Chondrocyte (in vitro differentiated cells): Measurements from ENCODE around the gene ALPK1. TPM values are rescaled to one million over a fixed set of nuclear protein-coding genes. Genes with fewer than 3 reads are reported as not detected.
"Not testable (repeated sequence)": the region's sequence is repeated elsewhere in the genome, so short reads cannot be mapped to it uniquely, and the experiment has no call there.

Source experiments
- DNase-seq: peaks from one replicate; pipeline ENCODE4 v3.0.0; 2021; ENCODE audit warnings: mixed read lengths, low spot score
- H3K27ac Mint-ChIP-seq: one replicate; pipeline ENCODE4 v1.8.0; 2021; ENCODE audit warnings: mild to moderate bottlenecking, moderate library complexity, mixed read lengths; ENCODE audit not compliant: unreplicated experiment
- H3K27me3 Mint-ChIP-seq: 2 replicates; pipeline ENCODE4 v1.8.0; 2021; ENCODE audit warnings: low read depth, mixed read lengths
- H3K36me3 Mint-ChIP-seq: 2 replicates; pipeline ENCODE4 v1.8.0; 2021; ENCODE audit warnings: low read depth, mixed read lengths
- H3K4me1 Mint-ChIP-seq: 2 replicates; pipeline ENCODE4 v1.8.0; 2021; ENCODE audit warnings: low read depth, mild to moderate bottlenecking, mixed read lengths
- H3K4me3 Mint-ChIP-seq: one replicate; pipeline ENCODE4 v1.8.0; 2021; ENCODE audit warnings: mild to moderate bottlenecking, moderate library complexity, mixed read lengths; ENCODE audit not compliant: unreplicated experiment
- H3K9me3 Mint-ChIP-seq: 2 replicates; pipeline ENCODE4 v1.8.0; 2021; ENCODE audit warnings: low read depth, mixed read lengths
- CTCF ChIP-seq: fragments of 200-600 bp; sonication (generic); IDR thresholded peaks from 2 replicates; pipeline ENCODE4 v1.5.0; 2021; ENCODE audit warnings: antibody characterized with exemption, mild to moderate bottlenecking, moderate library complexity
- total RNA-seq: library from RNA; stranded (reverse); gene quantifications from 3 replicates; pipeline ENCODE4 v1.2.1, GENCODE V29; 2021

Gene ALPK1
- total RNA-seq, 1 donor from 2014 or later: 6.5 TPM

- DNase-seq: no peak
- Mint-ChIP-seq H3K27ac (no peak overlapping the region), H3K4me3 (no peak overlapping the region), H3K36me3 (peaks cover 4% of the 10 kb centered on the region), H3K27me3 (peaks cover 6% of the 10 kb centered on the region), H3K4me1 (peaks cover 5% of the 10 kb centered on the region), H3K9me3 (no peaks in the 10 kb centered on the region)
- TF ChIP-seq CTCF: no peak
Observed at GRCh38 chr4:112302320-112303274, 5.4 kb downstream of the ALPK1 start.

GRCh38 chr4:112305477-112305876 is 8.3 kb downstream of the ALPK1 start:
- H3K9me3 Mint-ChIP-seq, H3K27me3 Mint-ChIP-seq, H3K4me1 Mint-ChIP-seq, H3K36me3 Mint-ChIP-seq, H3K4me3 Mint-ChIP-seq, H3K27ac Mint-ChIP-seq, DNase-seq: not testable (repeated sequence)

- H3K27ac Mint-ChIP-seq, H3K9me3 Mint-ChIP-seq, H3K27me3 Mint-ChIP-seq, DNase-seq, H3K36me3 Mint-ChIP-seq, H3K4me1 Mint-ChIP-seq: not testable (repeated sequence)
- peak overlapping the region; percentile 60 for H3K4me3 Mint-ChIP-seq
Observed at GRCh38 chr4:112309263-112309791, 12.2 kb downstream of the ALPK1 start.

- Mint-ChIP-seq H3K4me1 (peaks cover 5% of the 10 kb centered on the region), H3K27me3 (peaks cover 6% of the 10 kb centered on the region), H3K27ac (no peak overlapping the region), H3K4me3 (no peak overlapping the region), H3K36me3 (peaks cover 7% of the 10 kb centered on the region), H3K9me3 (no peaks in the 10 kb centered on the region)
- DNase-seq: no peak
- no peak for TF ChIP-seq CTCF
Observed at GRCh38 chr4:112311516-112311915, 14.3 kb downstream of the ALPK1 start.

GRCh38 chr4:112312610-112313239 is 15.6 kb downstream of the ALPK1 start:
- peaks cover 4% of the 10 kb centered on the region for H3K36me3 Mint-ChIP-seq
- H3K4me1 Mint-ChIP-seq: peaks cover 5% of the 10 kb centered on the region
- no peak for DNase-seq
- no peak overlapping the region for H3K27ac Mint-ChIP-seq
- no peak overlapping the region for H3K4me3 Mint-ChIP-seq
- TF ChIP-seq CTCF: no peak
- no peaks in the 10 kb centered on the region for H3K9me3 Mint-ChIP-seq
- no peaks in the 10 kb centered on the region for H3K27me3 Mint-ChIP-seq

GRCh38 chr4:112315446-112315845 is 18.3 kb downstream of the ALPK1 start:
- Mint-ChIP-seq H3K4me1 (no peaks in the 10 kb centered on the region), H3K4me3 (no peak overlapping the region), H3K9me3 (no peaks in the 10 kb centered on the region), H3K36me3 (peaks cover 8% of the 10 kb centered on the region), H3K27me3 (peaks cover 2% of the 10 kb centered on the region), H3K27ac (no peak overlapping the region)
- DNase-seq: no peak
- TF ChIP-seq CTCF: no peak
